Measurements from ENCODE around the gene STRN3.
"Not testable (repeated sequence)": the region's sequence is repeated elsewhere in the genome, so short reads cannot be mapped to it uniquely, and the experiment has no call there.

DNA sequence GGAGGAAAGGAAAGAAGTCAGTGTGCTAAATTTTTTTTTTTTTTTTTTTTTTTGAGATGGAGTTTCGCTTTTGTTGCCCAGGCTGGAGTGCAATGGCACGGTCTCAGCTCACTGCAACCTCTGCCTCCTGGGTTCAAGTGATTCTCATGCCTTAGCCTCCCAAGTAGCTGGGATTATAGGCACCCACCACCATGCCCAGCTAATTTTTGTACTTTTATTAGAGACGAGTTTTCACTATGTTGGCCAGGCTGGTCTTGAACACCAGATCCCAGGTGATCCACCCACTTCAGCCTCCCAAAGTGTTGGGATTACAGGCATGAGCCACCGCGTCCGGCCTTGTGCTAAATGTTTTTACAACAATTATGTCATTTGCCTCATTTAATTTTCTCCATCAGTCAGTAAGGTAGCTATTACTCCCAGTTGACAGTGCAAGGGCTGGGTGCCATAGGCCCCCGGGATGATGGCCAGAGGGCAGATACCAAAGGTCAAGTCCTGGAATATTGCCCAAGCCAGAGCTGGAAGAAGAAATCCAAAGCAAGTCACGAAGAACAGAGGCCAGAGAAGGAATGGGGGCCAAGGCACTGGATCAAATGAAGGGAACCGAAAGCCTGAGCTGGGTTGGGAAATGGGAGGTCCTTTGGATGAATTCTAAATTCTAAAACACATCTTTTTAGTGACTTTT lies 26.9 kb upstream of the STRN3 start:
- TF ChIP-seq POLR2A (IDR thresholded peaks at IDR 0.05), result not testable (repeated sequence)
- TF ChIP-seq, protein P1, sequence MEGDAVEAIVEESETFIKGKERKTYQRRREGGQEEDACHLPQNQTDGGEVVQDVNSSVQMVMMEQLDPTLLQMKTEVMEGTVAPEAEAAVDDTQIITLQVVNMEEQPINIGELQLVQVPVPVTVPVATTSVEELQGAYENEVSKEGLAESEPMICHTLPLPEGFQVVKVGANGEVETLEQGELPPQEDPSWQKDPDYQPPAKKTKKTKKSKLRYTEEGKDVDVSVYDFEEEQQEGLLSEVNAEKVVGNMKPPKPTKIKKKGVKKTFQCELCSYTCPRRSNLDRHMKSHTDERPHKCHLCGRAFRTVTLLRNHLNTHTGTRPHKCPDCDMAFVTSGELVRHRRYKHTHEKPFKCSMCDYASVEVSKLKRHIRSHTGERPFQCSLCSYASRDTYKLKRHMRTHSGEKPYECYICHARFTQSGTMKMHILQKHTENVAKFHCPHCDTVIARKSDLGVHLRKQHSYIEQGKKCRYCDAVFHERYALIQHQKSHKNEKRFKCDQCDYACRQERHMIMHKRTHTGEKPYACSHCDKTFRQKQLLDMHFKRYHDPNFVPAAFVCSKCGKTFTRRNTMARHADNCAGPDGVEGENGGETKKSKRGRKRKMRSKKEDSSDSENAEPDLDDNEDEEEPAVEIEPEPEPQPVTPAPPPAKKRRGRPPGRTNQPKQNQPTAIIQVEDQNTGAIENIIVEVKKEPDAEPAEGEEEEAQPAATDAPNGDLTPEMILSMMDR (IDR thresholded peaks at IDR 0.05), result not testable (repeated sequence)

Measured in right lobe of liver (tissue), 4 donors.